GM18867 (cell line): ENCODE results near the gene NMNAT2.
"Not testable (repeated sequence)": the region's sequence is repeated elsewhere in the genome, so short reads cannot be mapped to it uniquely, and the experiment has no call there.

Source experiments
- ATAC-seq: cut with Tn5 transposase; IDR thresholded peaks from one replicate; pipeline ENCODE4 v1.9.1; 2021; ENCODE audit warnings: mild to moderate bottlenecking, moderate library complexity; ENCODE audit not compliant: unreplicated experiment

NMNAT2 gene

GRCh38 chr1:183417772-183418491 is at the start of gene NMNAT2:
Gene NMNAT2, minus strand, starts transcription at chr1:183418380. Its CDS starts 113 bp downstream, at chr1:183418267.
- ATAC-seq, result no peak

- no peak for ATAC-seq
Measured at GRCh38 chr1:183467687-183468086, 49.5 kb upstream of the NMNAT2 start.

- ATAC-seq, result no peak
Measured at GRCh38 chr1:183466781-183467180, 48.6 kb upstream of the NMNAT2 start.

- ATAC-seq, result no peak
Measured at GRCh38 chr1:183463566-183463965, 45.4 kb upstream of the NMNAT2 start.

- ATAC-seq, result no peak
Measured at GRCh38 chr1:183461350-183461749, 43.2 kb upstream of the NMNAT2 start.

- no peak for ATAC-seq
Measured at GRCh38 chr1:183460596-183460995, 42.4 kb upstream of the NMNAT2 start.

GRCh38 chr1:183457449-183457848 is 39.3 kb upstream of the NMNAT2 start:
- ATAC-seq, result no peak

- no peak for ATAC-seq
Measured at GRCh38 chr1:183456826-183457225, 38.6 kb upstream of the NMNAT2 start.

- ATAC-seq, result no peak
Measured at GRCh38 chr1:183454377-183454776, 36.2 kb upstream of the NMNAT2 start.

GRCh38 chr1:183450093-183450492 is 31.9 kb upstream of the NMNAT2 start:
- ATAC-seq, result no peak

GRCh38 chr1:183449223-183449770 is 31.1 kb upstream of the NMNAT2 start:
- no peak for ATAC-seq

GRCh38 chr1:183444243-183444642 is 26.1 kb upstream of the NMNAT2 start:
- ATAC-seq, result no peak

GRCh38 chr1:183443466-183443865 is 25.3 kb upstream of the NMNAT2 start:
- ATAC-seq, result no peak

GRCh38 chr1:183443011-183443410 is 24.8 kb upstream of the NMNAT2 start:
- ATAC-seq, result no peak

GRCh38 chr1:183438060-183438459 is 19.9 kb upstream of the NMNAT2 start:
- no peak for ATAC-seq

GRCh38 chr1:183435497-183435896 is 17.3 kb upstream of the NMNAT2 start:
- no peak for ATAC-seq

- ATAC-seq, result no peak
Measured at GRCh38 chr1:183433703-183434102, 15.5 kb upstream of the NMNAT2 start.

- ATAC-seq, result no peak
Measured at GRCh38 chr1:183432548-183432875, 14.3 kb upstream of the NMNAT2 start.

GRCh38 chr1:183431840-183432547 is 13.8 kb upstream of the NMNAT2 start:
- ATAC-seq, result no peak

GRCh38 chr1:183427591-183427990 is 9.4 kb upstream of the NMNAT2 start:
- ATAC-seq, result not testable (repeated sequence)

- ATAC-seq, result no peak
Measured at GRCh38 chr1:183424691-183425090, 6.5 kb upstream of the NMNAT2 start.

- no peak for ATAC-seq
Measured at GRCh38 chr1:183423541-183423940, 5.4 kb upstream of the NMNAT2 start.
